ENCODE data around the gene TRIM17.

Gene TRIM17

DNA sequence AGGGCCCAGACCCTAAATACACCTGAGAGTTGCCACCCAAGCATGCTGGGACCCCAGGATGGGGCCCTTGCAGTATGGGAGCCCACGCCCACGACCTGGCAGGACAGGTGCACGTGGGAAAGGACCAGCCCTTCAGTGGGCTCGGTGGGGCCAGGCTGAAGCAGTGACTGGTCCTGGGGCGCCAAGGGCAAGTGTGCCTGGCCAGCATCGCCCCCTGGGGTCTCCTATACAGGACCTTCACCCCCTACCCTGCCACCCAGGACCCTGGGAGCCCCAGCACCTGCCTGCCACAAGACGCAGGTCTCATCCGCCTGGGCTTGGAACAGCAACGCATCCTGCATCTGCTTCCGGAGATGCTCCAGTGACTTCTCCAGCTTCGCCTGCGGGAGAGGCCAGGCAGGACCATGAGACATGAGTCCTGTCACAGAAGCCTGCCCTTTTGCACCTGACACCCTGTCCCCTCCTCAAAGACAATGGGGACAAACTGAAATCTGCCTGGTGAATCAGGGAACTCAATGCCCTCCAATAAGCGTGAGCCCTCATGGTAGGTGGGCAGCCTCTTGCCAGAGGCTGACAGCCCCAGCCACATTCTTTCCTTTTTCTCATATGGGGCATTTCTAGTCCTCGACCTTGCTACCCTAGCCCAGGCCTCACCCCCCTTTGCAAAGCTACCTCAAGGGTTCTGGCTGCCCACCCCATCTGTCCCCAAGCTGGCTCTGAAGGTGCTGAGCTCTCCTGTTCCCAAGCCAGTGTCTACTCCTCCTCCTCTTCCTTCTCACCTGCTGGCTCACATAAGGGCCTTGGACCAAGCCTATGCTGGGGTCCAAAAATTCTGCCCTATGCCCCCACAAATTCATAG, 14.7 kb downstream of the TRIM17 start:
- no peak for DNase-seq (ENCODE audit: low read depth, low spot score)

DNA sequence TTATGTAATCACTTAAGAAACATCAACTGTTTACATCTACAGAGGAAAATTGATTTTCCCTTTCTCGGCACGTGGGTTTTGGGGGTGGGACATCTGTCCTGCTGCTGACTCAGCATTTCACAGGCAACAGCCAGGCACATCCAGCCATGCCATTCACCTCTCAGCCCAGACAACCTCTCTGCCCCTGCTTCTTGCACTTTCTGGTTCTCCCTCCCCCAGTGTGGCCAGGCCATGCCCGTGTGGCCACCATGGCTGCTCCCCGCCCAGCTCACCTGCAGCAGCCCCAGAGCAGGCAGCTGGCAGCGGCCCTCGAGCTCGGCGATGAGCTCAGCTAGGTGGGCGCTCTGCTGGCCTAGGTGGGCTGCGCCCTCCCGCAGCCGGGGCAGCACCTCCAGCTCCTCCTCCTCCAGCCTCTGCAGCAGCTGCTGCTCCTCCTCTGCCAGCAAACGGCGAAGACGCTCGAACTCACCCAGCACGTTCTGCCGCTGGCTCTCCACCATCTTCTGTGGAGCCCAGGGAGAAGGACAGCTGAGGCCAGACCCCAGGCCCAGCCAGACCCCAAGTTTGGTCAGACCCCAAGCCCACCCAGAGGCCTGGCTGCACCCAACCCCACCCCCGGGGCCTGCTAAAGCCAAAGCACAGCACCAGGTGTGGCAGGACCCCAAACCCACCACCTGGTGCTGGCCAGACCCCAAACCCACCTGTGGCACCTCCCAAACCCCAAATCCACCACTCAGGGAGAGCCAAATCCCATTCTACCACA, 15.8 kb downstream of the TRIM17 start:
- DNase-seq (ENCODE audit: low read depth, low spot score), result no peak

DNA sequence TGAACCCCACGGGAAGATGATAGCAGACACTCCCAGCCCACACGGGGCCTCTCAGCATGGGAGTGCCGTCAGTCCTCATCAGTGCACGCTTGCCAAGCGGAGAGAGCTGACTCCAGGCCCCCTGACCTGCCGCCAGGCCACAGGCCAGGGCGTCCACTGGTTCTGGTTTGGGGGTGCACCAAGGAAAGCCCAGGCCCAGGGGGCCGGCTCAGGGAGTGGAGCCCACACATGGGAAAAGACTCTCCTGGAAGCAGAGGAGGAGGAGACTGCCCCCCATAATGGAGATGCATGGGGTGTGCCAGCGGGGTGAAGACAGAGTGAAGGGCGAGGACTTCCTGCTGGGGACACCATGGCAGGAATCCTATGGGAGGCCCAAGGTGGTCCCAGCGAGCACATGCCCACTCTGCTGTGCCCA, 16.4 kb downstream of the TRIM17 start:
- no peak for DNase-seq (ENCODE audit: low read depth, low spot score)

DNA sequence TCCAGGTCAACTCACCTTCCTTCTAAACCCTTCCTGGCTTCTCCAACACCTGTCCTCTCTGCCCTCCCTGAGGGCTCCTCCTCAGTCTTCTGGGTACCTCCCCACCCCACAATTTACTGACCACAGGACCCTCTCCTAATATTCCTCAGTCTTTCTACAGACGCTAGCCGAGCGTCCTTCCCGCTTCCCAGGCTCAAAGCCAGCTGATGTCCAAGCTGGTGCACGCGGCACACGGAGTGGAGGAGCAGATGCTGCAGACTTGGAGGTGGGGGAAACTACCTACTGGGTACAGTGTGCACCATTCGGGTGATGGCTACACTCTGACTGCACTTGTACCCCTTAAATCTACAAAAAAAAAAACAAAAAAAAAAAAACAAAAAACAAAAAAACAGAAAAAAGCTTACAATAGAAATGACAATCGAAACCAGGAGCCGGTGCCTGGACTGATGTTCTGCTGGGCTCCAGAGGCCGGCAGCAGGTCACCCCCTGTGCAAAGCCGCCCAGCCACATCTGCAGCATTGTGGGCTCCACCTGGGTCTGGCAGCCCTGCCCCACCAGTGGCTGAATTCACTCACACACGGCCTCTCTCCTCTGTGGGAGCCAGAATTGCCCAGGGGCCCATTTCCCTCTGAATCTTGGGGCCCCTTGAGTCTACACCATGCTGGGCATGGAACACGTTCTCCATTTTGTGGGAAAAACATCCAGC, 17.0 kb downstream of the TRIM17 start:
- DNase-seq (ENCODE audit: low read depth, low spot score), result no peak

DNA sequence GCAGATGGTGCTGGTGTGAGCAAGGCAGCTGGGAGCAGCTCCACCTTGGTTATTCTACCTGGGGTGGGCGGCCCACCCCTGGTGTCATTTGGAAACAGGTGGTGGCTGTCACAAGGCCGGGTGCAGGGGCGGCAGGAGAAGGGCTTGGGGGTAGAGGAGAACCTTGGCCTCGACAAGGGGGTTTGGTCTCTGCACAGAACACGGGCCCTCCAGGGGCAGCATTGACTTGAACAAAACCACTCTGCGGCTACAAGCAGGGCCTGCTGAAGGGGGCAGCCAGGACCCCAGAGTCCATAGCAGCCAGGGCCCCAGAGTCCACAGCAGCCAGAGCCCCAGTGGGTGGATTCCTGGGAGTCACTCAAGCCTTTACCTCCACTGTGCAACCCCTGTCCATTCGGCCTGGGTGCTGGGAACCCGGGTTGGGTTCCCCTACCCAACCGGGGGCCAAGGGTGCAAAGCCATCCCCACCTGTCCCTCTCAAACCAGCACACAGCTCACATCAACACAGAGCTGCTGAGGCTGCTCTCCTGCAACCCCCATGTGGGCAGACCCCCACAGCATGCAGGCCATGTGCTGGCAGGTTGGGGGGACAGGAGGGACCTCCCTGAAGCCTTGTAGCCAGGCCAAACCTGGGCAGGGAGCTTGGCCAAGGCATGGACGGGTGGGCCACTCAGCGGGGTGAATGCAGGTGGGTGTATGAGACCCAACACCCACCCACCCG, 17.8 kb downstream of the TRIM17 start:
- no peak for DNase-seq (ENCODE audit: low read depth, low spot score)

DNA sequence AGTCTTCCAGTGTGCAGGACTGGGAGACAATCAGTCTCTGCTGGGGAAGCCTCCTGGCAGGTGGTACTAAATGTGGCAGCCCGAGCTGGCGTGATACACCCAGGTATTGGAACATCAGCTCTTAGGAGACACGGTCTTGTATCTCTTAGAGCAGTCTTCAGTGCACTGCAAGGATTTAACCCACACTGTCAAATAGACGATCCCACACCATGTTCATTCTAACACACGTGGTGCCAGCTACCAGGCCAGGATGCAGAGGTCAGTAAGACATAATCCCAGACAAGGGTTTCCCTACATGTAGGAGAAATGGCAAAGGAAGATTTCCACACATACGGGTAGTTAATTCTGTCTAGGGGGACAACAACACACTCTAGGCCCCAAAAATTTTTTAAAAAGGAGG, 18.7 kb downstream of the TRIM17 start:
- no peak for DNase-seq (ENCODE audit: low read depth, low spot score)

DNA sequence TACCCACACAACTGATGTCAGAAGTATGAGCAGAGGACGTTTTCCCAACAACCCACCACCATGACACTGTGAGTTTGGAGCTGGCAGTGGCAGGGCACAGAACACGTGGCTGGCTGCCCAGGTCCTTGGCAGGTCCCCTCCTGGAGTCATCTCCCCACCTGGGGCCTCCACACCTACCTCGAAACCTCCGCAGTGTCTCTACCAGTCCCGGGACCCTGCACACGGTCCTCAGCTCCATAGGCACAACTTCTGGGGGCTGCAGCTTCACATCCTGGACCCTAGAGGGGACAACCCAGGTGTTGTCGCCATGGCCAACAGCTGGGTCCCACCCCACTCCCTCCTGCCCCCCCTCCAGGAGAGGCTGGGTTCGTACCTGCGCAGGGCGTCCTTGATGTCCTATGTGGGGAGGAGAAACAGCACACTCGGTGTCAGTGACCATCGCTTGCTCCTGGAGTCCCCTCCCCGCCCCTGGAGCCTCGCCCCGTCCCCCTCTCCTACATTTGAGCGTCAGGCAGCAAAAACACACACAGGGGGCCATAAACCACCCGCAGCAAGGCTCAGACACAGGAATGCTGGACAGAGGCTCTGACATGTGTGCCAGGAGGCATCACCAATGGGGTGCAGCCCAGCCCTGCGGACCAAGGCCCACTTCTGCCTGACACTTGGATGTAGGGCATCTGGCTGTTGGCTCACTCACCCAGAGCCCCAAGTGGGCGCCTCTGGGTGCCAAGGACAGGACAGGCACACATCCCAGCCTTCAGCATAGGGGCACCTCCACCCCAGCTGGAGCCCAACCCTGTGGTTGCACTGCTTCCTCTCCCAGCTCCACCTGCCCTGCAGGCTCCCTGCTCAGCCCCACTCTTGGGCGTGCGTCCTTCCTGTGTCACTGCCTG, 19.6 kb downstream of the TRIM17 start:
- no peak for DNase-seq (ENCODE audit: low read depth, low spot score)

DNA sequence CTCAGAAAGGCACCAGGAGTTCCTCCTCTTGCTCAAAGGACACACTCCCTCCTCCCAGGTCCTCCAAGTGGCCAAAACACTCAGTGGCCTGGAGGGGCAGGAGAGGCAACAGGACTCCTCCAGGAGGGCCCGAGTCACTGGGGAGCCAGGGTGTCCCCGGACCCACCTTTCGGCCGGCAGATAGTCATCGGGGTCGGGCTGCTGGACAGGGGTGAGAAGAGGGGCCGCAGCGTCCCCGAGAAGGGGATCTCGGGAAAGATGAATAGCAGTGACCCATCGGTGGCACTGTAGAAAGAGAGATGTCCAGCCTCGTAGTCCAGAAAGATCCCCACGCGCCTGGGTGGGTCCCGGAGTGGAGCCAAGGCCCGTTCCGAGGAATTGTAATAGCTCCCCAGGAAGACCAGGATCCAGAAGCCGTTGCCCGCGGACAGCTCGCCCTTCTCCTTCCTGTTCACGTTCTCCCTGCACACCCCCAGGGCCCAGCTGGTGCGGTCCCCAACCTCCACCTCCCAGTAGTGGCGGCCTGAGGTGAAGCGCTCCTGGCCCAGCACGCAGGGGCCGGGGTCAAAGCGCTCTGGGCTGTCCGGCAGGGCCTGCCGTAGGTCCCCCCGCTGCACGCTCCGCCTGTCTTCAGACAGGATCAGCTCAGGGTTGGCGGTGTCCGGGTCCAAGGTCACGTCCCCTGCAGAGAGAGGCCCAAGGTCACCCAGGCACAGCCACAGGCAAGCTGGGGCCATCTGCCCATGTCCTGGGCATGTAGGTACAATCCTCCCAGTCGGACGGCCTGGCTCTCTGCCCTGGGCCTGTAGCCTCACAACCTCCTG, 21.9 kb downstream of the TRIM17 start:
- no peak for DNase-seq (ENCODE audit: low read depth, low spot score)

DNA sequence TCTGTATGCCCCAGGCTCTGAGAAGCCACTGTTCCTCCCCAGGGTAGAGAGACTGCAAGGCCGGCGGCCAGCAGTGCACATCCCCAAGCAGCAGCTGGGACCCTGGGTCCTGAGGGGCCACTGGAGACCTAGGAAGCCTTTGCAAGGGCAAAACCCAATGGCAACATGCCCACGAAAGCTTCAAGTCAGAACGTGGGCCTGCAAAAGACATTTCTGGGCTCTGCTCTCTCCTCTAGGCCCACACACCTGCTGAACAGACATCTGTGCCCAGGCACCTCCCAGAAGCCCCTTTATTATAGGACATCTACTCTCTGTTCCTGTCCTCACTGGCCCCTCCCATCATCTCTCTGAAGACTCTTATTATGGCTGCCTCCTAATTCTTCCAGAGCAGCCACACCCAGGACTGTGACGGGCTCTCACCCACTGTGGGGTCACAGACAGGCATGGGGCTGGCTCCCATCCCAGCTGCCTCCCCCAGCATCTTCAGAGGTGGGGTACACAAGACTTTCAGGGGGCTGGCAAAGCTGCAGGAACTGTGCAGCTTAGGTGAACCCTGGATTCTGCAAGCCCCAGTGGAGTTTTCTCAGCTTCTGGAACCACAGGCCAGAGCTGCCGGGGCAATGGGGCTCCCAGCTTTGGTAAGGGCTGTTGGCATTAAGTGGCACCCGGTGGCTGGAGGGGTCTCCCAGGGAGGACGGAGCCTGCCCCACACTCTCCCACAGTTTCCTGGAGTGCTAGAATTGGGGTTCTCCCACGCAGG, 22.7 kb downstream of the TRIM17 start:
- no peak for DNase-seq (ENCODE audit: low read depth, low spot score)

DNA sequence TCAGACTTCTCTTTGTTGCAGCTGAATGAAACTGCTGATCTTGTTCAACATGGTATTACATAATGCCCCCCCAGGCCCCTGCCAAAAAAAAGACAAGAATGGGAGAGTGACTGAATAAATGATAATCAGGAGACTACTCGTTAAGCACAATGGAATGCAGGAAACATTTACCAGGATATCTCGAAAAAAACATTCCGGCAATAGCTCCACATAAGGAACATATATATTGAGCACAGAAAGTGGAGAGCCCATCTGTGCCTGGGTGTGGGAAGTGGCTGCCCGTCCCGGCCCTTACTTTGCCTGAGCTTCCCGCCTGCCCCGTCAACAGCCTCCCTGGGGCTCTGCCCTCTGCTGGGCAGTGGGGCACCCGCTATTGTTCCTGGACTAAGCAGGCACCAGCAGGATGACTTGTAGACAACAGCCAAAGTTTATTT, 23.4 kb downstream of the TRIM17 start:
- no peak for DNase-seq (ENCODE audit: low read depth, low spot score)

DNA sequence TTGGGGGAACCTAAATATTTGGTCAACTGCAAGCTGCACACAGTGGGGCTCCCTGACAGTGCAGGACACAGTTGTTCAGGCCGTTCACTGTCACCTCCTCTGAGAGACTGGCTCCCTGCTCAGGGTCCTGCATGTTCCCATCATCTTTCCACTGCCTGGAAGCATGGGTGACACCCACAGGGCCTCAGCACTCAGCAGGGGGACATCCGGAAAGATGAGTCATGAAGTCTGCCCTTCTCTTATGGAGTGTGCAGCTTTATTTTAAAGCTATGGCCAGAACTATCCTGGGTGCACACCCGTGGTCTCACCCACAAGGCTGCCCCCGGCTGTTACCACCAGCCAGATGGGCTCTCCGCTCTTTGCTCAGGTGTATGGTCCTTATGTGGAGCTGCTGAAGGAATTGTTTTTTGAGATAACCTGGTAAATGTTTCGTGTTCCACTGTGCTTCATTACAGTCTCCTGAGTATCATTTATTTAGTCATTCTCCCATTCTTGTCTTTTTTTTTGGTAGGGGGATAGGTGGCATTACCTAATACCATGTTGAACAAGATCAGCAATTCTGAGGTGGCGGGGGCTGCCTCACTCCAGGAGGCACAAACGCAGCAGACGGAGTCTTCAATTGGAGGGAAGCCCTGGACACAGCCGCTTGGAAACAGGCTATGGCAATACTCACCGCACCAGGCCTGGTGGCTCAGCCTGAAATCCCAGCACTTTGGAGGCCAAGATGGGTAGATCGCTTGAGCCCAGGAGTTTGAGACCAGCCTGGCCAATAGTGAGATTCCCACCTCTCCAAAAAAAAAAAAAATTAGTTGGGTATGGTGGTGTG, 24.3 kb downstream of the TRIM17 start:
- DNase-seq (ENCODE audit: low read depth, low spot score), result no peak

DNA sequence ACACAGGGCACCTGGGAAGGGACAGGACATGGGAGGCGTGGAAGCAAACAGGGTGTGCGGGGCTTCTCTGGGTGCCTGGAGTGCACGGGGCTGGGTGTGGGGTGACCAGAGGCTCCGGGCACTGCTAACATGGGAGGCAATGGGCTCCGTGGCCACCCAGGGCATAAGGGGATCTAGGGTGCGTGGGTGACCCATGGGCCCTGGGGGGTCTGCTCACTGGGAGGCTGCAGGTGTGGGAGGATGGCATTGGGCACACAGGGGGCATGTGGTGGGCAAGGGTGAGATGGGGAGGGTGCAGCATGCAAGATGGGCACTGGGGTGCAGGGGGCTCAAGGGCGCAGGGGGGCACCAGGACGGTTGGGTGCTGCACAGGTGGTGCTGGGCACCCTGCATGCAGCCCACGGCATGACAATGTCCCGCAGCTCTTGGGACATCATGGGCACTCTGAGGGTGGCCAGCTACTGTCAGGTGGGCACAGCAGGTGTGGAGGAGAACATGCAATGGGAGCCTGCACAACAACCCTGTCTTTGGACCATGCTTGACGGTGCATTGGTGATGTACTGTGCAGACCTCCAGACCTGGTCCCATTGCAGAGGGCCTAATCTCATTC, 25.1 kb downstream of the TRIM17 start:
- no peak for DNase-seq (ENCODE audit: low read depth, low spot score)

DNA sequence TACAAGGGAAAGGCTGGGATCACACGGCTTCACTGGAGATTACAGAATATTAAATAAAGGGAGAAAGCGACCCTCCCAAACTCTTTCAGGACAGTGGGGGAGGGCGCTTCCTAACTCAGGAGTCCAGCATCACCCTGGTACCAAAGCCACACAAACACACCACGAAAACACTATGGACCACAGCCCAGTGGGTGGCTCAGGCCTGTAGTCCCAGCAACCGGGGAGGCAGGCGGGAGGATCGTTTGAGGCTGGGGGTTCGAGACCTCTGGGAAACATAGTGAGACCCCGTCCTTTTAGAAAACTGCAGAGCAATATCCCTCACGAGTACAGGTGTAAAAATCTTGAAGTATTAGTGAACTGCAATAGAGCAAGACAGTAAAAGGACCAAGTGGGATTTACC, 26.0 kb downstream of the TRIM17 start:
- no peak for DNase-seq (ENCODE audit: low read depth, low spot score)

DNA sequence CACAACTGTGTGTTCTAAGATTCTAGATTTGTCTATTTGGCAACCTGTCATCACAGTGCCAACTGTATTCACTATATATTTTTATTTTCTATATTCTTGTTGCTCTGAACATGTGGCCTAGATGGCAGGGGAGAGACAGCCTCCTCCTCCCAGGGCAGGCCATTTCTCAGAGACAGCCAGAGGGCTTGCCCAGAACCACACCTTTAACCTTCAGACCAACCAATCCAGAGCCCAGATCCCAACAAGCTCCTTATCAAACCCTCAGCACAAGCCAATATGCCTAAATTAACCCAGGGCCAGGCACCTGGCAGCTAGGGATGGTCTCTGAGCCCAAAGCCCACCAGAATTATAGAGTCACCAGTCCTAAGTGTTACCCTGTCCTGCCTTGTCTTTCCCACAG, 29.3 kb downstream of the TRIM17 start:
- DNase-seq (ENCODE audit: low read depth, low spot score), result no peak

DNA sequence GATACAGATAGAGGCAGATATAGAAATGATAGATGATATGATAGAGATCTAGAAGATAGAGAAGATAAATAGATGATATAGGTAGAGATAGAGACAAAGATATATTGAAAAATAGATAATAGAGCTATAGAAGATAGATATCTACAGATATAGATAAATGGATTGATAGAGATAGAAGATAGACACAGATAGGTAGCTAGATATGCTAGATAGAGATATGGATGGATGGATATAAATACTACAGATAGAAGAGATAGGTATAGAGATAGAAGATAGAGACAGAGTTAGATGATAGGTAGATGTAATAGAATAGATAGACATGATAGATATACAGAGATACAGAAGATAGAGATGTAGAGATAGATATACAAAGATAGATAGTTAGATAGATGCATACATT, 31.4 kb downstream of the TRIM17 start:
- no peak for DNase-seq (ENCODE audit: low read depth, low spot score)

DNA sequence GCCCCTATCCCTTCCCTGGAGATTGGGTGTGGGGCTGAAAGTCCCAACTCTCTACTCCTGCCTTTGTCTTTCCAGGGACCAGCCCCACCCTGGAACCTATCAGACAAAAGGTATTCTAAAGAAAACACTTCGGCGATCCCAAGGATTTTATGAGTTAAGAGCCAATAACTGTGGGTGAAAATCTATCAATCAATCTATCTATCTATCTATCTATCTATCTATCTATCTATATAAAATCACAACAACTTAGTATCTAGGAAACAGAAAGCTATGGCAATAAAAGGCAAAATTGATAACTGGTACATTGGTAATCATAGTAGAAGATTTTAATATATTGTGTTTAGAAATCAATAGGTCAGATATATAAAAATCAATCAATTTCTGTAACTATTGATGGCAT, 32.9 kb downstream of the TRIM17 start:
- no peak for DNase-seq (ENCODE audit: low read depth, low spot score)

DNA sequence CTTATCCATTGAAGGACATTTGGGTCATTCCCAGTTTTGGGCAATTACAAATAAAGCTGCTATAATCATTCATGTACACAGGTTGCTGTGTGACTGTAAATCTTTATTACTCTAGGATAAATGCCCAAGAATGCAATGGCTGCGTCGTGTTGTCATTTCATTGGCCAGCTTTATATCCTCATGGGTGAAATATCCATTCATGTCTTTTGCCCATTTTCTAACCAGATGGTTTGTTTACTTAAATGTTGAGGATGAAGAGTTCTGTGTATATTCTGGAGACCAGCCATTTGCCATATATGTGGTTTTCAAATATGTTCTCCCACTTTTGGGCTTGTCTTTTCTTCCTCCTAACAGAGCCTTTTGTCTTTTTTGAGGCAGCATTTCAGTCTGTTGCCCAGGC, 35.3 kb downstream of the TRIM17 start:
- no peak for DNase-seq (ENCODE audit: low read depth, low spot score)

DNA sequence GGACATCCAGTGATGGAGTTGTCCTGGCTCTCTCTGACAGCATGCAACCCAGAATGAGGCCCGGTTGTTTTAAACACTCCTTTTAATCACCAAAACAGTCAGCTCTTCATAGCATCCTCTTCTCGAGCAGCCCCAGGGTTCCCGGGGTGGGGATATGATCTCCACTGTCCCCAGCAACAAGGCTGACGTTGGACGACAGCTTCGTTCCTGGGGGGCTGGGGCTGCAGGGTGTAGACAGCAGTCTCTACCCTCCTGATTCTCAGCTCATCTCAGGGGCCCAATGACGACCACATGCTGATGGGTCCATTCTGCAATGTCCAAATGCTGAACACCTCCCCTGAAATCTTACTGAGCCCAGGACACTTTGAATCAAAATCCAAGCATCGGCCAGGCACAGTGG, 37.0 kb downstream of the TRIM17 start:
- DNase-seq (ENCODE audit: low read depth, low spot score), result no peak

Data from activated CD4-positive, CD25-positive, alpha-beta regulatory T cell treated with anti-CD3 and anti-CD28 coated beads, Interleukin-2, amount 50 U/mL, for 16 hours (primary cell).